A549 (cell line): Measurements from ENCODE around the gene C1QC.

Source experiments
- KDM5A ChIP-seq: fragments of 200-600 bp; sonication (generic); IDR thresholded peaks from 2 replicates; pipeline ENCODE4 v1.6.1; 2016; ENCODE audit warnings: antibody characterized with exemption, mild to moderate bottlenecking
- TF ChIP-seq, protein P1 (sequence below): fragments of 150-350 bp; IDR thresholded peaks from 2 replicates; pipeline ENCODE4 v1.6.1; 2014; ENCODE audit warnings: low read depth, mild to moderate bottlenecking, low read length

DNA sequence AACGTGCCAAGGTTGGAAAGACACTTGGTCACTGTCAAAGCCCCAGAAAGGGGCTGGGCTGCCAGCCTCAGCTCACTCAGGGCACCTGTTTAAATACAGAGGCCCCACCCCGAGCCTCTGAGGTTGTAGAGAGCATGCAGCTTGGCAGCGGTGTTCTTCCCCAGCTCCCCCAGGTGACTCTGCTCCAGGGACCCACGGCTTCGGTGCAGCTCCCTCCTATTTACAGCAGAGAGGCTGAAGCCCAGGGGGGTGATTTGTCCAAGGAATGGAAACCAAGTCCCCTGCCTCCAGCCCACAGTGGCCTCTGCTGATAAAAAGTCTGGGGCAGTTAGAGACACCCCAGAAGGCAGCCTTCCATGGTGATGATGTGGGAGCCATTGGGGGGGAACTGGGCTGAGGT lies 16.1 kb upstream of the C1QC start:
- TF ChIP-seq, protein P1, sequence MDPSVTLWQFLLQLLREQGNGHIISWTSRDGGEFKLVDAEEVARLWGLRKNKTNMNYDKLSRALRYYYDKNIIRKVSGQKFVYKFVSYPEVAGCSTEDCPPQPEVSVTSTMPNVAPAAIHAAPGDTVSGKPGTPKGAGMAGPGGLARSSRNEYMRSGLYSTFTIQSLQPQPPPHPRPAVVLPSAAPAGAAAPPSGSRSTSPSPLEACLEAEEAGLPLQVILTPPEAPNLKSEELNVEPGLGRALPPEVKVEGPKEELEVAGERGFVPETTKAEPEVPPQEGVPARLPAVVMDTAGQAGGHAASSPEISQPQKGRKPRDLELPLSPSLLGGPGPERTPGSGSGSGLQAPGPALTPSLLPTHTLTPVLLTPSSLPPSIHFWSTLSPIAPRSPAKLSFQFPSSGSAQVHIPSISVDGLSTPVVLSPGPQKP: no peak
- TF ChIP-seq KDM5A: no peak
